ENCODE measurements around the gene CLASP1.
A peak's percentile ranks its signal among the peaks of the same experiment; 100 is the strongest.

The CLASP1 gene

GRCh38 chr2:121603185-121603584, 46.1 kb downstream of the CLASP1 start:
- Histone ChIP-seq H3K27me3 (no peaks in the 10 kb centered on the region), H3K4me3 (no peak overlapping the region), H3K27ac (no peak overlapping the region), H3K9me3 (no peaks in the 10 kb centered on the region), H3K4me1 (peaks cover 0 to 3% (median 0%) of the 10 kb centered on the region in 4 donors), H3K36me3 (peaks cover 5 to 16% (median 9%) of the 10 kb centered on the region in 3 donors)
- DNase-seq = no peak
- TF ChIP-seq CTCF (IDR thresholded peaks at IDR 0.05) = no peak
- intact Hi-C loops (cut with DNase I; ENCODE audit: low total_unique reads) = no loop called here

GRCh38 chr2:121599963-121600651, 49.2 kb downstream of the CLASP1 start:
- H3K27me3 ChIP-seq = no peaks in the 10 kb centered on the region
- peaks cover 0 to 16% (median 9%) of the 10 kb centered on the region in 4 donors for H3K4me1 ChIP-seq
- intact Hi-C loops (cut with DNase I; ENCODE audit: low total_unique reads) = no loop called here
- H3K9me3 ChIP-seq = no peaks in the 10 kb centered on the region
- H3K4me3 ChIP-seq = no peak overlapping the region
- peaks cover 0 to 10% (median 9%) of the 10 kb centered on the region in 3 donors for H3K36me3 ChIP-seq
- no peak for DNase-seq
- no peak for TF ChIP-seq CTCF (IDR thresholded peaks at IDR 0.05)
- H3K27ac ChIP-seq = no peak overlapping the region

- Histone ChIP-seq H3K9me3 (no peaks in the 10 kb centered on the region), H3K27ac (no peak overlapping the region), H3K4me3 (no peak overlapping the region), H3K27me3 (no peaks in the 10 kb centered on the region), H3K36me3 (no peaks in the 10 kb centered on the region), H3K4me1 (peaks cover 0 to 16% (median 9%) of the 10 kb centered on the region in 4 donors)
- no peak for TF ChIP-seq CTCF (IDR thresholded peaks at IDR 0.05)
- no peak for DNase-seq
- intact Hi-C loops (cut with DNase I; ENCODE audit: low total_unique reads) = no loop called here
Measured at GRCh38 chr2:121598087-121598486, 51.2 kb downstream of the CLASP1 start.

DNA sequence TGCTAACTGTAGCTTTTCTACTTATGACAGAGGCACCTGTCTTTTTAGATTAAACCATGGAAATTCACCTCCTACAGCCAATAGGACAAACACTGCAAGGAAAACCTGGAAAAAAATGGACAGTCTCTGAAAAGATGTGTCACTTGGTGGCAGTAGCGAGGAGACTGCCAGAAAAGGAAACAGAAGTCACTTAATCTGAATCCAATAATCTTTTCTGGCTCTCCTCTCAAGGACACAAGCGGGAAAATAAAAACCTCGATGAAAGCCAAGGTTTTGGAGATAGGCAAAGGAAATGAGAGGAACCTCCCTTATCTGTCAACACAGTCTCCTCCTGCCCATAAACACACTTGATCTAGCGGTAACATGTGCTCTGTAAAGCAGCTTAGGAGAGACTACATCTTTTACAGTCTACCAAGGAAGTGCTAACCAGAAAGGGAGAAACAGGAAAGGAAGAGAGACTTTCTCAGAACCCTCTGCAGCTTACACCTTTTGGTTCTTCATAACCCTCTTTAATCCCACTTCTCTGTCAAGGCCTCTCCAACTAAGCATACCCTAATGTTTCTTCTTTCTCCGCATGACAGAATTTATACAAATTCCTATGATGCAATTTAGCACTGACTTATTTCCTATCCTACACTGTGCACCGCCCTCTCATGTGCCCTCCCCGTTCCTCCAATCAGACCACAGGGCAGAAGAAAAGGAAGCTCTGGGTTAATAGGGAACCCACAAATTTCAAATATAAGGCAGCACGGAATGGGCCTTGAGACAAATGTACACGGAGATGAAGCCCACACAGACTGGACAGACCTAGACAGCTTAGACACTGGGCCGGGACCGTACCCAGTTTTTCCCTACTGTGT, 52.8 kb downstream of the CLASP1 start:
- H3K27ac ChIP-seq = peak overlapping the region in 1 of 2 donors; percentile 22
- peak in 1 of 2 donors; percentile 39 for DNase-seq
- intact Hi-C loops (cut with DNase I; ENCODE audit: low total_unique reads) = no loop called here

More for the DNA sequence above, 52.8 kb downstream of the CLASP1 start:
- no peaks in the 10 kb centered on the region for H3K36me3 ChIP-seq
- peaks cover 0 to 16% (median 9%) of the 10 kb centered on the region in 4 donors for H3K4me1 ChIP-seq
- H3K27me3 ChIP-seq = no peaks in the 10 kb centered on the region
- no peak overlapping the region for H3K4me3 ChIP-seq
- peak in 1 of 2 experiments; percentile 43 for TF ChIP-seq CTCF (IDR thresholded peaks at IDR 0.05)
- H3K9me3 ChIP-seq = no peaks in the 10 kb centered on the region
